K562 (cell line): Measurements from ENCODE around the gene DSC1. TPM values are rescaled to one million over a fixed set of nuclear protein-coding genes. Genes with fewer than 3 reads are reported as not detected.

Experiments
- ATAC-seq: fragments of 200-7000 bp; cut with Tn5 transposase; 3 replicates; pipeline ENCODE4 v1.9.1; 2020; ENCODE audit warnings: moderate library complexity
- BruUV-seq: library from RNA; stranded (reverse); fragments of 400-500 nt; replicated peaks from 2 replicates; lab custom pipeline; 2021; lab: Mats Ljungman, UMichigan
- CTCF ChIA-PET: fragments of 300-600 bp; formaldehyde crosslinking; extraction: SDS; loops from one replicate; lab custom pipeline; 2021; ENCODE audit warnings: low intra/inter-chr PET ratio; lab: Yijun Ruan, JAX
- POLR2A ChIA-PET: fragments of 300-600, 350-650 bp; sonication (Branson Sonifier 250); formaldehyde crosslinking; extraction: SDS; loops from one replicate; lab custom pipeline; 2021; ENCODE audit warnings: antibody characterized with exemption, inconsistent platforms; lab: Yijun Ruan, JAX
- DNase-seq, 4 experiments: peaks; one replicate each; pipeline versions ENCODE4 v3.0.0 to v3.0.0-alpha.2; 2011 to 2018; ENCODE audit warnings: low spot score in 3 of 4, mixed read lengths in 3 of 4; ENCODE audit errors: extremely low read depth in 1 of 4
- FAIRE-seq: peaks from 2 replicates; lab custom pipeline; 2011; peaks lifted over from hg19 to GRCh38; lab: Jason Lieb, UNC
- H2AFZ ChIP-seq: 2 replicates; pipeline ENCODE4 v1.6.0; 2011; ENCODE audit warnings: low read depth, low read length, control low read depth, inconsistent platforms
- H3K27ac ChIP-seq: fragments of 200-600 bp; 3 replicates; pipeline ENCODE4 v1.8.0; 2011; ENCODE audit warnings: low read depth, mild to moderate bottlenecking, control low read depth, inconsistent platforms, low read length, moderate library complexity, mixed read lengths; ENCODE audit errors: extremely low read depth
- H3K27me3 ChIP-seq, 2 experiments: fragments of 300-600 bp in 1 of 2; 2 replicates in 1 of 2; 3 replicates in 1 of 2; pipeline versions ENCODE4 v1.6.0 to v1.8.0; 2011; ENCODE audit warnings: inconsistent platforms in 2 of 2, low read length in 2 of 2, mild to moderate bottlenecking in 1 of 2, mixed read lengths in 1 of 2, moderate library complexity in 1 of 2; ENCODE audit not compliant: control insufficient read depth in 2 of 2, insufficient read depth in 2 of 2
- H3K36me3 ChIP-seq: fragments of 300-600 bp; 3 replicates; pipeline ENCODE4 v1.8.0; 2011; ENCODE audit warnings: mild to moderate bottlenecking, low read length, inconsistent platforms; ENCODE audit not compliant: control insufficient read depth, insufficient read depth
- H3K4me1 ChIP-seq, 2 experiments: fragments of 200-600 bp in 1 of 2; replicated peaks in 1 of 2; 2 replicates in 1 of 2; 3 replicates in 1 of 2; pipeline versions ENCODE4 v1.5.1 to v1.8.0; 2011; ENCODE audit warnings: inconsistent platforms in 2 of 2, low read length in 2 of 2, mild to moderate bottlenecking in 1 of 2, mixed read lengths in 1 of 2, moderate library complexity in 1 of 2; ENCODE audit not compliant: control insufficient read depth in 2 of 2, insufficient read depth in 2 of 2
- H3K4me2 ChIP-seq: 2 replicates; pipeline ENCODE4 v1.6.1; 2011; ENCODE audit warnings: low read length, control low read depth, inconsistent platforms, mixed read lengths; ENCODE audit not compliant: insufficient read depth
- H3K4me3 ChIP-seq: fragments of 200-600 bp; sonication (generic), shearing (Covaris generic); 2 replicates; pipeline ENCODE4 v1.5.1; 2016; ENCODE audit warnings: control low read depth, inconsistent platforms
- H3K79me2 ChIP-seq: fragments of 200-600 bp; 3 replicates; pipeline ENCODE4 v1.8.0; 2011; ENCODE audit warnings: low read length, inconsistent platforms; ENCODE audit not compliant: control insufficient read depth, insufficient read depth
- H3K9ac ChIP-seq, 2 experiments: 2 replicates each; pipeline versions ENCODE4 v1.6.0 to v1.6.1; 2011; ENCODE audit warnings: low read depth in 2 of 2, low read length in 2 of 2, control low read depth in 1 of 2, inconsistent platforms in 1 of 2, mild to moderate bottlenecking in 1 of 2, mixed read lengths in 1 of 2; ENCODE audit not compliant: insufficient read depth in 1 of 2
- H3K9me1 ChIP-seq: one replicate; pipeline ENCODE4 v1.6.0; 2011; ENCODE audit warnings: inconsistent platforms, mild to moderate bottlenecking, low read length, moderate library complexity; ENCODE audit not compliant: control insufficient read depth, insufficient read depth
- H3K9me3 ChIP-seq: replicated peaks from 2 replicates; pipeline ENCODE4 v1.5.1; 2011; ENCODE audit warnings: low read depth, low read length, inconsistent platforms; ENCODE audit not compliant: control insufficient read depth, insufficient read depth
- H4K20me1 ChIP-seq: replicated peaks from 2 replicates; pipeline ENCODE4 v1.6.1; 2011; ENCODE audit warnings: low read length, inconsistent platforms, mixed read lengths; ENCODE audit not compliant: control insufficient read depth, insufficient read depth
- WGBS: fragments of 100-300 bp; shearing (Covaris generic); methylation state at CpG from one replicate; pipeline ENCODE4 v1.1.6; 2016; ENCODE audit warnings: low coverage, mixed read lengths; ENCODE audit not compliant: insufficient coverage; ENCODE audit errors: missing lambda C conversion rate; 5-methylcytosine and 5-hydroxymethylcytosine counted together
- in situ Hi-C: fragments of 300-500 bp; cut with MboI; formaldehyde crosslinking; loops from 4 replicates; pipeline ENCODE4 v1.15.0; 2018; ENCODE audit warnings: inconsistent platforms, mixed read lengths
- intact Hi-C: fragments of 100-400 bp; cut with micrococcal nuclease; formaldehyde crosslinking; loops from 2 replicates; pipeline ENCODE4 v1.14.2; 2022
- polyA plus RNA-seq, 8 experiments: library from polyadenylated mRNA; depleted of rRNA in 4 of 8; stranded (reverse) in 5 of 8; unstranded in 3 of 8; fragments of >200 nt; fragmentation: Nextera tagmentation in 2 of 8; fragmentation: Illumina TruSeq in 1 of 8; extraction: Ambion mirVana in 2 of 8; extraction: Trizol in 1 of 8; gene quantifications; 2 replicates each; pipeline versions ENCODE4 v1.2.1 to v1.2.3, GENCODE V29; 2011 to 2014; ENCODE audit warnings: inconsistent platforms in 1 of 8, missing spikeins in 1 of 8
- total RNA-seq, 7 experiments: library from RNA; depleted of rRNA in 6 of 7; stranded (reverse); fragments of >200 nt in 6 of 7; fragmentation: Illumina TruSeq in 2 of 7; extraction: Trizol in 2 of 7; gene quantifications; 2 replicates each; pipeline versions ENCODE4 v1.2.1 to v1.2.3, GENCODE V29; 2011 to 2021; ENCODE audit warnings: low replicate concordance in 1 of 7
- TF ChIP-seq, protein P1 (sequence below): IDR thresholded peaks from 2 replicates; pipeline ENCODE4 v1.6.1; 2011; ENCODE audit warnings: borderline replicate concordance, low read depth, mild to moderate bottlenecking, moderate library complexity, low read length; ENCODE audit not compliant: insufficient read depth, poor library complexity, severe bottlenecking

Gene DSC1
- total and polyA plus RNA-seq, 9 of the 15 experiments (the other 6 are each of a cell fraction or from before 2014, with no cell fraction given), result 0.04 to 0.07 (median 0.05) TPM; not detected in 4

DNA sequence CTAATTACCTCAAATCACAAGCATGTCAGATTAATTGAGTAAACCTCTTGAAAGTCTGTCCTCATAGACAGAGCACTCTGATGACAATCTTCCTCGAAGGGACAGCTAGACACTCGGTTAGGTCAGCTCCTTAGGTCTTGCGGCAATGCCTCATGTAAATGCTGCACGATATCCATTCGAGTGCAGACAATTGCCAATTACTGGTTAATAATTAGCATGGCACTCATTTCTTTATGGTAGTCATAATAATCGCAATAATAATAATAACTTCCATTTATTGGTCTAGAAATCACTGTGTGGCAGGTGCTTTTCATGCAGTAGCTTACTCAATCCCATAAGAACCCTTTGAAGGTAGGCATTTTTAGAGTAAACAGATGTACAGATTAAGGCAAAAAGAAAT lies 44.7 kb upstream of the DSC1 start:
- POLR2A ChIA-PET, result no interaction called here
- TF ChIP-seq, protein P1, sequence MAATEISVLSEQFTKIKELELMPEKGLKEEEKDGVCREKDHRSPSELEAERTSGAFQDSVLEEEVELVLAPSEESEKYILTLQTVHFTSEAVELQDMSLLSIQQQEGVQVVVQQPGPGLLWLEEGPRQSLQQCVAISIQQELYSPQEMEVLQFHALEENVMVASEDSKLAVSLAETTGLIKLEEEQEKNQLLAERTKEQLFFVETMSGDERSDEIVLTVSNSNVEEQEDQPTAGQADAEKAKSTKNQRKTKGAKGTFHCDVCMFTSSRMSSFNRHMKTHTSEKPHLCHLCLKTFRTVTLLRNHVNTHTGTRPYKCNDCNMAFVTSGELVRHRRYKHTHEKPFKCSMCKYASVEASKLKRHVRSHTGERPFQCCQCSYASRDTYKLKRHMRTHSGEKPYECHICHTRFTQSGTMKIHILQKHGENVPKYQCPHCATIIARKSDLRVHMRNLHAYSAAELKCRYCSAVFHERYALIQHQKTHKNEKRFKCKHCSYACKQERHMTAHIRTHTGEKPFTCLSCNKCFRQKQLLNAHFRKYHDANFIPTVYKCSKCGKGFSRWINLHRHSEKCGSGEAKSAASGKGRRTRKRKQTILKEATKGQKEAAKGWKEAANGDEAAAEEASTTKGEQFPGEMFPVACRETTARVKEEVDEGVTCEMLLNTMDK, result no peak
- H4K20me1 ChIP-seq, result no peaks in the 10 kb centered on the region
- no peaks in the 10 kb centered on the region for H3K36me3 ChIP-seq
- no peaks in the 10 kb centered on the region for H3K9me3 ChIP-seq
- H3K27me3 ChIP-seq, result no peaks in the 10 kb centered on the region
- FAIRE-seq (no peak), ATAC-seq (no peak), DNase-seq (no peak)
- peaks cover 4 to 6% of the 10 kb centered on the region in 2 experiments; a peak in 3 of 5 replicates for H3K4me1 ChIP-seq
- H3K27ac ChIP-seq, result no peak overlapping the region
- intact Hi-C loops, result no loop called here
- H3K4me2 ChIP-seq, result peak overlapping the region; percentile 47; the same call in 1 of the 2 replicates
- 23% methylated on average over 6 of the region's 6 CpGs for WGBS
- CTCF ChIA-PET, result no interaction called here
- H3K4me3 ChIP-seq, result no peak overlapping the region
- no peaks in the 10 kb centered on the region for H3K9me1 ChIP-seq
- no peaks in the 10 kb centered on the region for H3K79me2 ChIP-seq
- no peak overlapping the region for H3K9ac ChIP-seq
- H2AFZ ChIP-seq, result peak overlapping the region; percentile 71; the same call in 1 of the 2 replicates
- no TSS peak for BruUV-seq
- in situ Hi-C loops, result no loop called here
